HG03558 (cell line): ENCODE results near the gene BORA.
"Not testable (repeated sequence)": the region's sequence is repeated elsewhere in the genome, so short reads cannot be mapped to it uniquely, and the experiment has no call there.

Experiments
- ATAC-seq: cut with Tn5 transposase; IDR thresholded peaks from one replicate; pipeline ENCODE4 v1.9.1; 2021; ENCODE audit warnings: moderate number of reproducible peaks; ENCODE audit not compliant: unreplicated experiment; ENCODE audit errors: extremely low read depth

BORA gene

DNA sequence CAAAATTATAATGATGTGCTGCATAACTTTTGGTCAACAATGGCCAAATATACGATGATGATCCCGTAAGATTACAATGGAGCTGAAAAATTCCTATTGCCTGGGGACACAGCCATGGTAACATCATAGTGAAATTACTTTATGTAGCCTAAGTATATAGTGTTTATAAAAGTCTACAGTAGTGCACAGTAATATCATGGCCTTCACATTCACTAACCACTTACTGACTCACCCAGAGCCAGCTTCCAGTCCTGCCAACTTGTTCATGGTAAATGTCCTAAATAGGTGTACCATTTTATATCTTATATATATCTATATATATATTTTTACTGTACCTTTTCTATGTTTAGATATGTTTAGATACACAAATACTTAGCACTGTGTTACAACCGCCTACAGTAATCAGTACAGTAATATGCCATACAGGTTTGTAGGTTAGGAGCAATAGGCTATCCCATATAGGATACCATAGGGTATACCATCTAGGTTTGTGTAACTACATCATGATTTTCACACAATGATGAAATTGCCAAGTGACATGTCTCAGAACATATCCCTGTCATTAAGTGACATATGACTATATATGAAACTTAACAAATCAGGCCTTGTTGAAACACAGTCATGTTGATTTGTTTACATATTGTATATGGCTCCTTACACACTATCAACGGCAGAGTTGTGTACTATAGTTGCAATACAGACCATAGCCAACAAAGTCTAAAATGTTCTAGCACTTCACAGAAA, 30.2 kb downstream of the BORA start:
- no peak for ATAC-seq

DNA sequence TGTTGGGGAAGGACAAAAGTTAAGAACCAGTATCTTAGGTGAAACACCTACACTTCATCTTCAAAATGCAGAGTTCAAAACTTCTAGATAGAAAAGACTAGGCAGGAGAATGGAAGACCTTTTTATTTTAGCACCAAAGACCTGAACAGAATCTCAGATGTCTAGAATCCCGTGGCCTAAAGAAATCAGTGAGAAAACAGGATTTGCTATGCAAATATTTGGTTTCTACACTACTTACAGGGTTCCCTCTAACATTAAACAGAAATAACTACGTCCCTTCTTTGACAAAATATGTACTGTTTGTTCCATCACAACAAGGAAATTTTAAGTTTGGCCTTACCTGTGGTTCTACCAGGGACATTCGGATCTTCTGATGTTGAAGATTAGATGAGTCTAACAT, 32.5 kb downstream of the BORA start:
- ATAC-seq = no peak

DNA sequence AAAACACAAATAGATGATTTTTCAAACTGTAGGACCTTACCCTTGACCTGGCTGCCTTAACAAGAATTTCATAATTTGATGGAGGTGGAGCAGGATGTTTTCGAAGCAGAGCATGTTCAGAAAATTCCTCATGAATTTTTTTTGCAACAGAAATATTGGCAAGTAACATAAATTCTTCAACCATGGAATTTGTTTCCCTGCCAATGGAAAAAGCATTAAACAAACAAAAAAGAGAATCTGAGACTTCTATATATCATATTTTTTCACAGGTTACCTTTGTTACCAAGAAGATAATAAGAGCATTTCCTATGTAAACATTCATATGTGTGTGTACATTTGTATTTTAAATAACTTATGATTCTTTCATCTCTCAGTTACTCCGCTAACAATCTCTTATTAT, 35.7 kb downstream of the BORA start:
- no peak for ATAC-seq

DNA sequence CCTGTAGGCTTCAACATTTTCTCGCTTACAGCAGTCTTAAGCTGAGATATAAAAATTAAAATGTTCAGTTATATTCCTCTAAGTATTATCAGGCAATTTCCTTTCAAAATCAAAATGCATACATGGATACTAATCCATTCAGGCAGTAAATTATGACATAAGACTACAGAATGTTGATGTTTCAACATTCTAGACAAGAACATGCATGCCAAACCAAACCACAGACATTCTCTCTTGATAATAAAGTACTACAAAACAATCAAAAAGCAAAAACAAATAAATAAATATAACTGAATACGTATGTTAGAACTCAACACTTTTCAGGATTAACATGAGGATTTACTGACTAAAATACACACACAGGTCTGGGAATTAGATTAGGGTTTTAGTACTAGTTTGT, 46.3 kb downstream of the BORA start:
- ATAC-seq = no peak

DNA sequence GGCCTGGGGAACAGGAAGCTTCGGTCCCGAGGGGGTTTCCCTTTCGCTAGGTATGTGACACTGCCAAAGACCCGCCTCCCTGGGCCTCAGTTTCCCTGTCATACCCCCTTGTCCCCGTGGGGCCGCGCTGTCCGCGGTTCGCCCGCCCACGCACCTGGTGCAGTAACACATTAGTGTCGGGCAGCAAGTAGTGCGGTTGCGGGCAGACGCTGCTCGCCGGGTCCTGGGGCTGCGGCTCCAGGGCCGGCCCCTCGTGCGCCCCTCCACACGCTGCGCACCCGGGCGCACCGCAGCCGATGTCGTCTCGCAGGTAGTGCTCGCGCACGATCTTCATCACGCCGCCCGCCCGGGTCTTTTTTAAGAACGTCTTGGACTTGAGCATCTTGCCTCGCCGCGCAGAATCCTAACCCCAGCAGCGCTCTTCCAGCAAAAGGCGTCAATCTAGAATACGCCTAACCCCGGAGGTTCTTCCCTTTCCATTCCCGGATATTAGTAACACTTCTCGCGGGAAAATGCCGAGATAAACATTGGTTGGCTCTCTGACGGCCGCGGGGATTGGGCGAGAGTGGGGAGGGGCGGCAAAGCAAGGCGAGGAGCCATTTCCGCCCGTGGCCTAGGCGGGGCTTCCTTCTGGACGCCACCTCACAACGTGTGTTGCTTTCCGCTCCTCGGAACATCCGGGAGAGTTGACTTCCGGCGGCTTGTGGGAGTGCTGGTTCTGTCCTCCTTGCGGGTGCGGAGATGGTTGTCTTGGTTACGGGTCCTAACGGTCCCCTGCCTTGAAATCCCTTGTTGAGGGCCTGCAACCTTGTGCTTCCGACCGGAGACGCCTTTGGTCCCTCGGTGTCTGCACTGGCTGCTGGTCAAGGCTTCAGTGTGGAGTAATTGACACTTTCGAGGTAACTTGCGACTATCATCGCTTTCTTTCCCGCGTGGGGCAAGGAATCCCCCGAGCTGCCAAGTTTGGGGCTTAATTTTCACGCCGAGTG, 54.0 kb downstream of the BORA start, which contains the start of the genes DIS3 and PIBF1:
Gene DIS3, minus strand, starts transcription at position 450 of the 989 bp plus-strand sequence. Its CDS starts 68 bp downstream, at position 382.
Gene PIBF1, plus strand, starts transcription at position 683 of the 989 bp plus-strand sequence. CDS start 1,337 bp downstream, outside the sequence.
- peak; percentile 95 for ATAC-seq

DNA sequence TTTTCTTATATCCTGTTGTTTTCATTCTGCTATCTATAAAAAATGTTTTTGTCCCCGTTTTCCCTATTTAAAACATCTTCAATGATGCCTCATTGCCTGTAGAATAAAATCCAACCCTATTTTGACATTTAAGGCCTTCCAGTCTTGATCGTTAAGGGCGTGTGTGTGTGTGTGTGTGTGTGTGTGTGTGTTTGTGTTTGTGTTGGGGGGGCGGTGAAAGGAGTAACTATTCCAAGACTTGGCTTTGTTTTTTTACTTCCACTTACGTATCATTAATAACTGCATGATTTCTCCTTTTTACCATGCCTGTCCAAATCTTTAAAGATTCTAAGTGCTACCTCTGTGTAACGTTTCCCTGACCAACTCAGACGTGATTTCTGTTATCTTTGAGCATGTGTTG, 55.0 kb downstream of the BORA start:
- no peak for ATAC-seq

DNA sequence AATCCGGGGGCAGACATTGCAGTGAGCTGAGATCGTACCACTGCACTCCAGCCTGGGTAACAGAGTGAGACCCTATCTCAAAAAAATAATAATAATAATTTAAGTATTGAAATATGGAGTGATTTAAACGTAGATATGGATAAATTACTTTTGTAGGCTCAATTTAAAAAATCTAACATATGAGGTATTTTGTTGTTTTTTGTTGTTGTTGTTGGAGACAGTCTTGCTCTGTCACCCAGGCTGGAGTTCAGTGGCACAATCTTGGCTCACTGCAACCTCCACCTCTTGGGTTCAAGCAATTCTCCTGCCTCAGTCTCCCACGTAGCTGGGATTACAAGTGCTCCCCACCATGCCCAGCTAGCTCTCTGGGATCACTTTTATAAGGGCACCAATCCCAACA, 57.0 kb downstream of the BORA start:
- not testable (repeated sequence) for ATAC-seq

DNA sequence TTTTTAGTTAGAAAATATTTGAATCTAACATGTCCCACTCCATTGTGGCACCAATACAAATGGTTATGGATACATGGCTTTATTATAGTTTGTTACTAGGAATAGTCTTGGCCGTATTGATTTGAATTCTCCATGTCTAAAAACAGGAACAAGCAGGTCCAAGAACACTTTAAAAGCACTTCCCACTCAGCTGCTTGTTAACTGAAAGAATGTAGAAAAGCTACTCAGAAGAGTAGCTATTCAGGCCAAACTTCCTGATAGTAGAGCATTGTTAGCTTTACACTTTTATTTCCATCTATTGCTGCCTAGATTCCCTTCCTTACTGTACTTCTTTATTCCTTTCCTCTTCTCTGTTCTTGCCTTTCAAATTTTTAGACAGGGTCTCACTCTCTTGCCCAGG, 61.1 kb downstream of the BORA start:
- ATAC-seq = no peak

DNA sequence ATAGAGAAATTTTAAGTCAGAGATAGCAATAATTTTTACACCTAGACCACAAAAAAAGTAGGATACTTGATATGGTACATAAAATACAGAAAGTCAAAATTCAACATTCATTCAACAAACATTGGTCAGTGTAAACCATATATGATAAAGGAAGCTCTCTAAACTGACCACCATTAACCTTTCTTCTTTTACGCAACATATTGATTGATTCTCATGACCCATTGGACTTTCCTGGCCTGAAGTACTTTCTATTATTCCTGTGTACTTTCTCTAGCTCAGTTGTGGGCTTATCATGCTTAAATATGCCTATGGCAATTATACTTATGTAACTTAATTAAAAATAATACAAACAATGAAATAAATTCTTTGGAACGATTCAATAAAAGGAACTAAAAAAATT, 64.9 kb downstream of the BORA start:
- ATAC-seq = no peak

DNA sequence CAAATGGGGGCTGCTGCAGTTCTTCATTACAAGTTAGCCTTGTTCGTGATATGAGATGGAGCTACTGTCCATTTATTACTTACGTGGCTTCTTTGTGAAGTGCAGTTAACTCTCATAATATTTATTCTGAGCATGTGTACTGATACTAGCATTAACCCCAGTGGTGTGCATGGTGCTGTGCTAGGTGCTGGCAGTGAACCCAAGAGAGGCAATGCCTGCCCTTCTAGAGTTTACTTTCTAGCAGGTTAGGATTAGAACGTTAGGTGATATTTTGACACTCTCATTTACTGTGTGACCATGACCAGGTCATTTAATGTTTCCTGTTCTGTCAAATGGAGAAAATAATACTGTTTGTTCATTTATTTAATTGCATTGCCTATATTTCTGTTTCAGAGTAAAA, 71.1 kb downstream of the BORA start:
- no peak for ATAC-seq

DNA sequence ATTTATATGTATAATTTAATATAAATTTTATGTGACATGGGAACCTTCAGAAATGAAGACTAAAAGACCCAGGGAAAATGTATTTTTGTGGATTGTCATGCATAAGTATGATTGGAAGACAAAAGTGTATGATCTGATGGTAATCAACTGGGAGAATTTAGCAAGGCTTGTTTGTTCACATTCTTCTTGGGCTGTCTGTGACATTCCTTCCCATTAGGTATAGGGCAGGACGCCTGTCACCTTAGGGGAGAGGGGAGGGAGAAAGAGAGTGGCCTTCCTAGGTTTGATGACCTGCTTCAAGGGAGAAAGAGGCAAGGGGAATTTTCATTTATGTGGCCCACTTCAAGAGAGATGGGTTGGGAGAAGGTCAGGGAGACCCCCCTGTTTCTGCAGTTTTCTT, 76.6 kb downstream of the BORA start:
- no peak for ATAC-seq
